B cell (primary cell): ENCODE measurements around the gene SMIM13. TPM values are rescaled to one million over a fixed set of nuclear protein-coding genes. Genes with fewer than 3 reads are reported as not detected.

ENCODE experiments used
- ATAC-seq: fragments of 200-7000 bp; cut with Tn5 transposase; one replicate; pipeline ENCODE4 v1.10.0; 2021; ENCODE audit warnings: low read depth, mild to moderate bottlenecking, moderate number of reproducible peaks, moderate library complexity
- CTCF ChIA-PET: fragments of 350-600 bp; sonication (Branson Sonifier 250); formaldehyde crosslinking; loops from one replicate; lab custom pipeline; 2021; ENCODE audit warnings: antibody characterized with exemption, inconsistent platforms; lab: Charles Lee
- POLR2A ChIA-PET: fragments of 350-600 bp; sonication (Branson Sonifier 250); formaldehyde crosslinking; loops from one replicate; lab custom pipeline; 2021; ENCODE audit warnings: antibody characterized with exemption; lab: Charles Lee
- DNase-seq: peaks from one replicate; pipeline ENCODE4 v3.0.0; 2013
- H2AFZ ChIP-seq: 2 replicates; pipeline ENCODE4 v1.6.1; 2012; ENCODE audit warnings: mild to moderate bottlenecking, low read depth, low read length; ENCODE audit not compliant: insufficient read depth, poor library complexity, severe bottlenecking
- H3K27ac ChIP-seq, 2 donors: 1 replicate in 1 of 2; 2 replicates in 1 of 2; pipeline ENCODE4 v1.5.1; 2012 to 2013; ENCODE audit warnings: low read length in 2 of 2, mild to moderate bottlenecking in 2 of 2, moderate library complexity in 1 of 2
- H3K27me3 ChIP-seq, 4 experiments: fragments of 200-600 bp in 1 of 4; sonication (generic) in 1 of 4; replicated peaks in 1 of 4; 1 replicate in 2 of 4; 2 replicates in 2 of 4; pipeline versions ENCODE4 v1.6.1 to v1.7.0; 2013 to 2016; ENCODE audit warnings: low read length in 3 of 4, mild to moderate bottlenecking in 2 of 4, mixed read lengths in 1 of 4, moderate library complexity in 1 of 4; ENCODE audit not compliant: insufficient read depth in 4 of 4, control insufficient read depth in 3 of 4; ENCODE audit errors: control extremely low read depth in 1 of 4
- H3K36me3 ChIP-seq, 2 experiments: replicated peaks in 1 of 2; 1 replicate in 1 of 2; 2 replicates in 1 of 2; pipeline versions ENCODE4 v1.6.1 to v1.7.1; 2013; ENCODE audit warnings: low read length in 1 of 2; ENCODE audit not compliant: insufficient read depth in 2 of 2, control insufficient read depth in 1 of 2; ENCODE audit errors: control extremely low read depth in 1 of 2, extremely low read depth in 1 of 2
- H3K4me1 ChIP-seq, 2 donors: fragments of 200-600 bp in 1 of 2; sonication (generic) in 1 of 2; 1 replicate in 1 of 2; 2 replicates in 1 of 2; pipeline versions ENCODE4 v1.5.1 to v1.6.1; 2013 to 2017; ENCODE audit warnings: low read length in 2 of 2; ENCODE audit not compliant: control insufficient read depth in 2 of 2, insufficient read depth in 2 of 2
- H3K4me2 ChIP-seq: replicated peaks from 2 replicates; pipeline ENCODE3; 2012; ENCODE audit warnings: mild to moderate bottlenecking, low read depth, low read length; ENCODE audit not compliant: poor library complexity, severe bottlenecking
- H3K4me3 ChIP-seq, 5 experiments: fragments of 200-600 bp in 1 of 5; sonication (generic) in 1 of 5; 1 replicate in 3 of 5; 2 replicates in 2 of 5; pipeline versions ENCODE4 v1.5.1 to v1.7.0; 2011 to 2016; ENCODE audit warnings: low read length in 4 of 5, mild to moderate bottlenecking in 4 of 5, low read depth in 2 of 5, control low read depth in 1 of 5, moderate library complexity in 1 of 5; ENCODE audit not compliant: insufficient read depth in 1 of 5; ENCODE audit errors: control extremely low read depth in 1 of 5, extremely low read depth in 1 of 5
- H3K79me2 ChIP-seq: fragments of 200-600 bp; sonication (generic); one replicate; pipeline ENCODE4 v1.6.0; 2016; ENCODE audit warnings: low read length; ENCODE audit not compliant: control insufficient read depth, insufficient read depth
- H3K9ac ChIP-seq: fragments of 200-600 bp; sonication (generic); 2 replicates; pipeline ENCODE4 v1.6.1; 2017; ENCODE audit warnings: mild to moderate bottlenecking, low read length, moderate library complexity
- H3K9me3 ChIP-seq, 3 donors: one replicate each; pipeline versions ENCODE4 v1.6.1 to v1.7.1; 2013; ENCODE audit warnings: low read length in 2 of 3; ENCODE audit not compliant: control insufficient read depth in 2 of 3, insufficient read depth in 1 of 3; ENCODE audit errors: control extremely low read depth in 1 of 3
- H4K20me1 ChIP-seq: 2 replicates; pipeline ENCODE4 v1.6.0; 2012; ENCODE audit warnings: mild to moderate bottlenecking, low read length; ENCODE audit not compliant: insufficient read depth, control insufficient read depth, poor library complexity, severe bottlenecking
- H3K27ac Mint-ChIP-seq: one replicate; pipeline ENCODE4 v1.8.0; 2021; ENCODE audit warnings: mixed read lengths
- H3K27me3 Mint-ChIP-seq: one replicate; pipeline ENCODE4 v1.8.0; 2021; ENCODE audit warnings: mixed read lengths
- H3K4me1 Mint-ChIP-seq: one replicate; pipeline ENCODE4 v1.8.0; 2021; ENCODE audit warnings: mixed read lengths
- H3K4me3 Mint-ChIP-seq: one replicate; pipeline ENCODE4 v1.8.0; 2021; ENCODE audit warnings: mixed read lengths
- H3K9me3 Mint-ChIP-seq: one replicate; pipeline ENCODE4 v1.8.0; 2022; ENCODE audit warnings: mixed read lengths; ENCODE audit not compliant: insufficient read depth
- CTCF ChIP-seq: fragments of 200-600 bp; IDR thresholded peaks from one replicate; pipeline ENCODE4 v1.8.0; 2022; ENCODE audit warnings: antibody characterized with exemption, mild to moderate bottlenecking
- EZH2 ChIP-seq: IDR thresholded peaks from 2 replicates; pipeline ENCODE4 v1.6.1; 2012; ENCODE audit warnings: borderline replicate concordance, low read depth, mild to moderate bottlenecking, moderate library complexity, low read length; ENCODE audit not compliant: insufficient read depth, poor library complexity, severe bottlenecking
- WGBS: methylation state at CpG from one replicate; pipeline ENCODE4 v1.1.5; 2013; ENCODE audit warnings: missing lambda C conversion rate; ENCODE audit not compliant: insufficient coverage; 5-methylcytosine and 5-hydroxymethylcytosine counted together
- intact Hi-C: fragments of 100-400 bp; cut with micrococcal nuclease; formaldehyde crosslinking; loops from one replicate; pipeline ENCODE4 v1.10.0; 2022
- polyA plus RNA-seq: library from polyadenylated mRNA; depleted of rRNA; stranded (reverse); fragments of >200 nt; gene quantifications from 2 replicates; pipeline ENCODE4 v1.2.3, GENCODE V29; 2012
- total RNA-seq, 2 donors: library from RNA; stranded (reverse); fragments of 120-200 nt in 1 of 2; gene quantifications; 1 replicate in 1 of 2; 2 replicates in 1 of 2; pipeline versions ENCODE4 v1.2.3 to v1.2.4, GENCODE V29; 2013 to 2022

SMIM13 gene
- total and polyA plus RNA-seq, 2 donors (not counting 1 experiment from before 2014, with no cell fraction given): 2.1 to 5.5 TPM

- no peak overlapping the region for H3K27ac ChIP-seq
- H4K20me1 ChIP-seq: no peaks in the 10 kb centered on the region
- no peak overlapping the region for H3K9ac ChIP-seq
- H3K4me3 ChIP-seq: no peak overlapping the region
- no peaks in the 10 kb centered on the region for H3K27me3 Mint-ChIP-seq
- no peak for DNase-seq
- ChIA-PET POLR2A (no interaction called here), CTCF (interaction anchor here (7.4 kb wide), 1 partner anchor 345 kb away, joined by 156 read pairs; no protein-coding TSS in a partner anchor)
- H3K36me3 ChIP-seq: no peaks in the 10 kb centered on the region
- 100% methylated on average over 2 of the region's 3 CpGs for WGBS
- TF ChIP-seq CTCF (no peak), EZH2 (no peak)
- no peak overlapping the region for H3K4me2 ChIP-seq
- H3K79me2 ChIP-seq: no peaks in the 10 kb centered on the region
- ATAC-seq: no peak
- no peak overlapping the region for H3K27ac Mint-ChIP-seq
- no peaks in the 10 kb centered on the region for H3K9me3 ChIP-seq
- H3K4me1 ChIP-seq: peaks cover 0 to 1% of the 10 kb centered on the region in 2 donors
- H3K9me3 Mint-ChIP-seq: no peaks in the 10 kb centered on the region
- peaks cover 6% of the 10 kb centered on the region for H3K4me1 Mint-ChIP-seq
- intact Hi-C loops: no loop called here
- H2AFZ ChIP-seq: no peak overlapping the region
- H3K4me3 Mint-ChIP-seq: no peak overlapping the region
- no peaks in the 10 kb centered on the region for H3K27me3 ChIP-seq
Observed at GRCh38 chr6:11149551-11149950, 55.9 kb downstream of the SMIM13 start.

- Mint-ChIP-seq H3K27me3 (no peaks in the 10 kb centered on the region), H3K4me1 (peaks cover 8% of the 10 kb centered on the region), H3K9me3 (no peaks in the 10 kb centered on the region), H3K27ac (no peak overlapping the region), H3K4me3 (no peak overlapping the region)
- Histone ChIP-seq H3K27ac (no peak overlapping the region), H3K4me1 (no peaks in the 10 kb centered on the region), H3K9ac (no peak overlapping the region), H4K20me1 (no peaks in the 10 kb centered on the region), H3K27me3 (no peaks in the 10 kb centered on the region), H3K79me2 (no peaks in the 10 kb centered on the region), H2AFZ (no peak overlapping the region), H3K9me3 (no peaks in the 10 kb centered on the region), H3K4me3 (no peak overlapping the region), H3K4me2 (no peak overlapping the region), H3K36me3 (no peaks in the 10 kb centered on the region)
- no peak for TF ChIP-seq CTCF
- no peak for TF ChIP-seq EZH2
- ChIA-PET POLR2A (no interaction called here), CTCF (interaction anchor here (1.2 kb wide), 1 partner anchor 180 kb away, joined by 3 read pairs; no protein-coding TSS in a partner anchor)
- intact Hi-C loops: no loop called here
- WGBS: 100% methylated on average over 1 of the region's 1 CpG
- no peak for ATAC-seq
- DNase-seq: no peak
Observed at GRCh38 chr6:11151488-11151887, 57.9 kb downstream of the SMIM13 start.
